GM19467 (cell line): ENCODE data around the gene DONSON.
A peak's percentile ranks its signal among the peaks of the same experiment; 100 is the strongest.
"Not testable (repeated sequence)": the region's sequence is repeated elsewhere in the genome, so short reads cannot be mapped to it uniquely, and the experiment has no call there.

Source experiments
- ATAC-seq: cut with Tn5 transposase; IDR thresholded peaks from one replicate; pipeline ENCODE4 v1.9.1; 2021; ENCODE audit warnings: mild to moderate bottlenecking, moderate library complexity; ENCODE audit not compliant: unreplicated experiment

Gene DONSON

GRCh38 chr21:33588485-33589335 lies at the start of gene DONSON:
TSS of gene DONSON (minus strand) at chr21:33588684. CDS start at chr21:33588641, 43 bp downstream.
- peak; percentile 91 for ATAC-seq

GRCh38 chr21:33634254-33634653 lies 45.8 kb upstream of the DONSON start:
- no peak for ATAC-seq

- ATAC-seq = not testable (repeated sequence)
These were observed 37.7 kb upstream of the DONSON start for GRCh38 chr21:33626151-33626550.

- no peak for ATAC-seq
These were observed 33.8 kb upstream of the DONSON start for GRCh38 chr21:33622253-33622652.

- no peak for ATAC-seq
These were observed 31.2 kb upstream of the DONSON start for GRCh38 chr21:33619726-33620125.

GRCh38 chr21:33618407-33618806 lies 29.9 kb upstream of the DONSON start:
- no peak for ATAC-seq

- not testable (repeated sequence) for ATAC-seq
These were observed 29.1 kb upstream of the DONSON start for GRCh38 chr21:33617565-33617964.

GRCh38 chr21:33611006-33611744 lies 22.7 kb upstream of the DONSON start:
- ATAC-seq = no peak

- ATAC-seq = no peak
These were observed 20.1 kb upstream of the DONSON start for GRCh38 chr21:33608559-33608958.

GRCh38 chr21:33598051-33598450 lies 9.6 kb upstream of the DONSON start:
- no peak for ATAC-seq

GRCh38 chr21:33587792-33588484 lies 546 bp downstream of the DONSON start:
- ATAC-seq = peak; percentile 46

- ATAC-seq = no peak
These were observed 1.6 kb downstream of the DONSON start for GRCh38 chr21:33586927-33587326.

- ATAC-seq = no peak
These were observed 4.0 kb downstream of the DONSON start for GRCh38 chr21:33584455-33584854.

GRCh38 chr21:33578959-33579542 lies 9.4 kb downstream of the DONSON start:
- ATAC-seq = no peak

- no peak for ATAC-seq
These were observed 10.3 kb downstream of the DONSON start for GRCh38 chr21:33578214-33578613.

GRCh38 chr21:33576741-33577141 lies 11.7 kb downstream of the DONSON start:
- ATAC-seq = not testable (repeated sequence)

GRCh38 chr21:33572350-33572749 lies 16.1 kb downstream of the DONSON start:
- no peak for ATAC-seq

- no peak for ATAC-seq
These were observed 18.5 kb downstream of the DONSON start for GRCh38 chr21:33569991-33570390.

GRCh38 chr21:33568448-33568847 lies 20.0 kb downstream of the DONSON start:
- ATAC-seq = no peak

- no peak for ATAC-seq
These were observed 20.6 kb downstream of the DONSON start for GRCh38 chr21:33567914-33568313.

GRCh38 chr21:33566514-33566913 lies 22.0 kb downstream of the DONSON start:
- ATAC-seq = no peak
